IgD-negative memory B cell (primary cell): Measurements from ENCODE around the gene LRRC71. TPM values are rescaled to one million over a fixed set of nuclear protein-coding genes. Genes with fewer than 3 reads are reported as not detected.

Experiments
- H3K27ac Mint-ChIP-seq, 3 donors: one replicate each; pipeline ENCODE4 v1.8.0; 2020 to 2022; ENCODE audit warnings: mild to moderate bottlenecking in 3 of 3, mixed read lengths in 3 of 3, moderate library complexity in 1 of 3
- H3K27me3 Mint-ChIP-seq: one replicate; pipeline ENCODE4 v1.8.0; 2021; ENCODE audit warnings: mixed read lengths
- H3K36me3 Mint-ChIP-seq: one replicate; pipeline ENCODE4 v1.8.0; 2020; ENCODE audit warnings: mild to moderate bottlenecking, mixed read lengths
- H3K4me1 Mint-ChIP-seq, 3 donors: one replicate each; pipeline ENCODE4 v1.8.0; 2020 to 2022; ENCODE audit warnings: mixed read lengths in 3 of 3, mild to moderate bottlenecking in 1 of 3
- H3K4me3 Mint-ChIP-seq, 4 donors: one replicate each; pipeline ENCODE4 v1.8.0; 2020 to 2022; ENCODE audit warnings: mild to moderate bottlenecking in 4 of 4, mixed read lengths in 4 of 4, moderate library complexity in 3 of 4
- H3K9me3 Mint-ChIP-seq, 3 donors: one replicate each; pipeline ENCODE4 v1.8.0; 2020 to 2021; ENCODE audit warnings: mixed read lengths in 3 of 3, mild to moderate bottlenecking in 1 of 3
- polyA plus RNA-seq: library from polyadenylated mRNA; unstranded; fragments of 300-500 nt; fragmentation: Illumina TruSeq; gene quantifications from one replicate; pipeline ENCODE4 v1.2.3, GENCODE V29; 2021

LRRC71 gene
- polyA plus RNA-seq, 1 donor from 2014 or later = not detected

DNA sequence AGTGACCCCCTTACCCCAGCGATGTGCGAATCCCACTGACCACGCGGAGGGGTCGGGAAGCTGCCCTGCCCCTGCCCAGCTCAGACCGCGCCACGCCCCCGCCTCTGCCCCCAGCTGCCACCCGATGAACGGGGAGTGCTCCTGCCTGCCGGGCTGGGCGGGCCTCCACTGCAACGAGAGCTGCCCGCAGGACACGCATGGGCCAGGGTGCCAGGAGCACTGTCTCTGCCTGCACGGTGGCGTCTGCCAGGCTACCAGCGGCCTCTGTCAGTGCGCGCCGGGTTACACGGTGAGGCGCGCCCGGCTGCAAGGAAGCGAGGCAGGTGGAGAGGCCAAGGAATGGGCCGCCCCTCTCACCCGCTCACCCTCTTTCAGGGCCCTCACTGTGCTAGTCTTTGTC, 11.9 kb upstream of the LRRC71 start:
- Mint-ChIP-seq H3K27me3 (peaks cover 22% of the 10 kb centered on the region), H3K36me3 (no peaks in the 10 kb centered on the region), H3K9me3 (peaks cover 0 to 2% (median 0%) of the 10 kb centered on the region in 3 donors), H3K4me1 (peaks cover 2 to 3% (median 2%) of the 10 kb centered on the region in 3 donors), H3K27ac (no peak overlapping the region), H3K4me3 (no peak overlapping the region)

GRCh38 chr1:156908955-156909354, 11.5 kb upstream of the LRRC71 start:
- no peaks in the 10 kb centered on the region for H3K36me3 Mint-ChIP-seq
- H3K4me3 Mint-ChIP-seq = no peak overlapping the region
- H3K27ac Mint-ChIP-seq = no peak overlapping the region
- peaks cover 0 to 2% (median 0%) of the 10 kb centered on the region in 3 donors for H3K9me3 Mint-ChIP-seq
- H3K4me1 Mint-ChIP-seq = peaks cover 2 to 3% (median 2%) of the 10 kb centered on the region in 3 donors
- peaks cover 22% of the 10 kb centered on the region for H3K27me3 Mint-ChIP-seq

DNA sequence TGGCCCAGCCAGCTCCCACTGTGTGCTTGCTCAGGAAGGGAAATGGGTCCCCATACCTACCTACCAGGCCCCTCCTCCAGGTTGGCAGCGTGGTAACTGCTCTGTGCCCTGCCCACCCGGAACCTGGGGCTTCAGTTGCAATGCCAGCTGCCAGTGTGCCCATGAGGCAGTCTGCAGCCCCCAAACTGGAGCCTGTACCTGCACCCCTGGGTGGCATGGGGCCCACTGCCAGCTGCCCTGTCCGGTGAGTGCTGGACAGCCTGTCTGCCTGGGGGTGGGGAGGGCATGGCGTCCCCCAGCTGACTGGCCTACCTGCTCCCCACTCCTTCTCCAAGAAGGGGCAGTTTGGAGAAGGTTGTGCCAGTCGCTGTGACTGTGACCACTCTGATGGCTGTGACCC, 10.8 kb upstream of the LRRC71 start:
- peaks cover 22% of the 10 kb centered on the region for H3K27me3 Mint-ChIP-seq
- H3K36me3 Mint-ChIP-seq = peaks cover under 1% of the 10 kb centered on the region
- H3K9me3 Mint-ChIP-seq = peaks cover 0 to 2% (median 0%) of the 10 kb centered on the region in 3 donors
- H3K27ac Mint-ChIP-seq = no peak overlapping the region
- H3K4me1 Mint-ChIP-seq = peaks cover 2 to 3% (median 2%) of the 10 kb centered on the region in 3 donors
- no peak overlapping the region for H3K4me3 Mint-ChIP-seq

DNA sequence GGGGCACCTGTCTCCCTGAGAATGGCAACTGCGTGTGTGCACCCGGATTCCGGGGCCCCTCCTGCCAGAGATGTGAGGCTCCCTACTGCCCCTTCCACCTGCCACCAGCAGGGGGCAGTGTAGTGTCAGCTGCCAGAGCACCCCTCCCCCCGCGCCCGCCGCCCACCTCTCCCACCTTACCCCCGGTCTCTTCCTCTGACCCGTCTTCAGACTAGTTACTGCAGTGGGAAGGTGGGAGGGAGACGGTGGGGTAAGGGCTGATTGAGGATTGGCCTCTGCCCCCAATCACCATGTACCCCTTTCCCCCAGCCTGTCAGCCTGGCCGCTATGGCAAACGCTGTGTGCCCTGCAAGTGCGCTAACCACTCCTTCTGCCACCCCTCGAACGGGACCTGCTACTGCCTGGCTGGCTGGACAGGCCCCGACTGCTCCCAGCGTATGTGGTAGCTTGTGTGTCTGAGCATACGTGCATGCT, 10.1 kb upstream of the LRRC71 start:
- H3K36me3 Mint-ChIP-seq = peaks cover 2% of the 10 kb centered on the region
- H3K9me3 Mint-ChIP-seq = peaks cover 0 to 2% (median 0%) of the 10 kb centered on the region in 3 donors
- peaks cover 23% of the 10 kb centered on the region for H3K27me3 Mint-ChIP-seq
- H3K4me3 Mint-ChIP-seq = peak overlapping the region in 1 of 4 donors; percentile 41
- H3K27ac Mint-ChIP-seq = no peak overlapping the region
- H3K4me1 Mint-ChIP-seq = peaks cover 2 to 3% (median 2%) of the 10 kb centered on the region in 3 donors

DNA sequence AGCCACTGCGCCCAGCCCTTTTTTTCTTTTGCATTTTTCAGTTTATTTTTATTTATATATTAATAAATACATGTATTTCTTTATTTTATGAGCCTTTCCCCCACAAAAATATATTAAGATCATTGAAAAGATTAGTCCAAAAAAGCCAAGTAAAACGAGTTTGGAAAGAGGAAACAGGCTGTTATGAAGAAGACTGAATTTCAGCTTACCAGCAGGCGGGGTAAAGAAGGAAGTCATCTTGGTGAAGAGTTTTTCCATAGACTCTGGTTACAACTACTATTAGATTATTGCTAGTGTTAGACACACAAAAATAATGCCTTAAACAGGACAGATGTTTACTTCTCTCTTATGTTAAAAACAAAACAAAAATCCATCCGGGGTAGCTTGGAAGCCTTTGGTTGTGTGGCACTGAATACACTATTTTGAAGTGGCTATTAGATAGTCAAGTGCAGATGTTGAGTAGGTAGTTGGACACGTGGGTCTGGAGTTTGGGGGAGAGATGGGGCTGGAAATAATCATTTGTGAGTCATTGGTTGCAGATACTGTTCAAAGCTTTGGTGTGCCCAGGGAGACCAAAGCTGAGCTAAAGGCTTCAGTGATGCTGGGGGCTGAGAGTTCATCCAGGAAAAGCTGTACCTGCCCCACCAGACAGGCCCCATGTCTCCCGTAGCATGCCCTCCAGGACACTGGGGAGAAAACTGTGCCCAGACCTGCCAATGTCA, 8.7 kb upstream of the LRRC71 start:
- Mint-ChIP-seq H3K9me3 (peaks cover 0 to under 1% (median 0%) of the 10 kb centered on the region in 3 donors), H3K27ac (no peak overlapping the region), H3K27me3 (peaks cover 29% of the 10 kb centered on the region), H3K36me3 (peaks cover 2% of the 10 kb centered on the region), H3K4me3 (no peak overlapping the region), H3K4me1 (peaks cover 2 to 3% (median 2%) of the 10 kb centered on the region in 3 donors)

DNA sequence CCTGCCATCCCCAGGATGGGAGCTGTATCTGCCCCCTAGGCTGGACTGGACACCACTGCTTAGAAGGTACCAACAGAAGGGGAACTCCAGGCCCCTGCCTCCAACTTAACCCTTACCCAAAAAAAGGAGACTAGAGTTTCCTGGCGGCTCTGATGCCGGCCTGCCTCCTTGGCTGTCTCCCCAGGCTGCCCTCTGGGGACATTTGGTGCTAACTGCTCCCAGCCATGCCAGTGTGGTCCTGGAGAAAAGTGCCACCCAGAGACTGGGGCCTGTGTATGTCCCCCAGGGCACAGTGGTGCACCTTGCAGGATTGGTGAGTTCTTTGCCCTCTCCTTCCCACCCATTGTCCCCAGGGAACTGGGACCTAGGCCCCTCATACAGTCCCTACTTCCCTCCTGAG, 8.1 kb upstream of the LRRC71 start:
- H3K9me3 Mint-ChIP-seq = no peaks in the 10 kb centered on the region
- no peak overlapping the region for H3K4me3 Mint-ChIP-seq
- H3K36me3 Mint-ChIP-seq = peaks cover 2% of the 10 kb centered on the region
- H3K4me1 Mint-ChIP-seq = no peaks in the 10 kb centered on the region
- no peak overlapping the region for H3K27ac Mint-ChIP-seq
- H3K27me3 Mint-ChIP-seq = peaks cover 27% of the 10 kb centered on the region

DNA sequence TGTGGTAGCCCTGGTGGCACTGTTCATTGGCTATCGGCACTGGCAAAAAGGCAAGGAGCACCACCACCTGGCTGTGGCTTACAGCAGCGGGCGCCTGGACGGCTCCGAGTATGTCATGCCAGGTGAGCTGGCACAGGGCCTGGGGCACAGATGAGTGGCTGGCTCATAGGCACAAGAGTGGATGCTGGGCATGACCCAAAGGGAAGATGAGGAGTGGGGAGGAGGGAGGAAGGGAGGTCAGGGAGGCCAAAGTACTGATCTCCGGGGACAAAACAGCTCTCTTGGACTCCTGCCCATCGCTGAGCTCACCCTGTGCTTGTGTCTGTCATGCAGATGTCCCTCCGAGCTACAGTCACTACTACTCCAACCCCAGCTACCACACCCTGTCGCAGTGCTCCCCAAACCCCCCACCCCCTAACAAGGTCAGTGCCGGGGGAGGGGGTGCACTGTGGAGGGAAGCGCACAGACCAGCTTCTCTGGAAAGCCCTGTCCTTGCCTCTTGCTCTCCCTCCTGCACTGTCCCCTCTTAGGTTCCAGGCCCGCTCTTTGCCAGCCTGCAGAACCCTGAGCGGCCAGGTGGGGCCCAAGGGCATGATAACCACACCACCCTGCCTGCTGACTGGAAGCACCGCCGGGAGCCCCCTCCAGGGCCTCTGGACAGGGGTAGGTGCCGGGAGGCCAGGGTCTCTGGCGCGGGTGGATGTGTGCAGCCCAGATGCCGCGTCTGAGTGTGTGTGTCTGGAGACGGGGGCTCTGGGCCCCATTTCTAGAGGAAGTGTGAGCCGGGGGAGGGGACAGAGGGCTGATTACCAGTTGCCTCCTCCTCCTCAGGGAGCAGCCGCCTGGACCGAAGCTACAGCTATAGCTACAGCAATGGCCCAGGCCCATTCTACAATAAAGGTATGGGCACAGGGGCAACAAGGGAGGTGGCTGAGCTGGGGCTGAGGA, 7.3 kb upstream of the LRRC71 start:
- Mint-ChIP-seq H3K4me3 (no peak overlapping the region), H3K9me3 (peaks cover 0 to 2% (median 0%) of the 10 kb centered on the region in 3 donors), H3K4me1 (no peaks in the 10 kb centered on the region), H3K36me3 (peaks cover 2% of the 10 kb centered on the region), H3K27me3 (peaks cover 29% of the 10 kb centered on the region), H3K27ac (no peak overlapping the region)

DNA sequence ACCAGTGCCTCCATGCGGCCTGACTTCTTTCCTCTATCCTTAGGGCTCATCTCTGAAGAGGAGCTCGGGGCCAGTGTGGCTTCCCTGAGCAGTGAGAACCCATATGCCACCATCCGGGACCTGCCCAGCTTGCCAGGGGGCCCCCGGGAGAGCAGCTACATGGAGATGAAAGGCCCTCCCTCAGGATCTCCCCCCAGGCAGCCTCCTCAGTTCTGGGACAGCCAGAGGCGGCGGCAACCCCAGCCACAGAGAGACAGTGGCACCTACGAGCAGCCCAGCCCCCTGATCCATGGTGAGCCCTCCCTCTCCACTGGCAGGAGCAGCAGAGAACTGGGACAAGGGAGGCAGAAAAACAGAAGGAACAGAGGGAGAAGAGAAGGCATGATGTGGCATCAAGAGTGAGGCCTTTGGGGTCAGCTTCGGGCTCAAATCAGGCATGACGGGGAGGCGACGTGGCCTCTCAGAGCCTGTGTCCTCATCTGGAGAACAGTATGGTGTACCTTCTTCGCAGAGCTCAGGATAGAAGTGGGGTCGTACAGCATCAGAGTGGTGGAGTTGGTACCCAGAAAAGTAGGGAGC, 6.5 kb upstream of the LRRC71 start:
- peaks cover 2% of the 10 kb centered on the region for H3K36me3 Mint-ChIP-seq
- H3K27me3 Mint-ChIP-seq = peaks cover 33% of the 10 kb centered on the region
- H3K4me3 Mint-ChIP-seq = no peak overlapping the region
- H3K9me3 Mint-ChIP-seq = peaks cover 0 to 2% (median 0%) of the 10 kb centered on the region in 3 donors
- peak overlapping the region in 1 of 3 donors; percentile 53 for H3K27ac Mint-ChIP-seq
- no peaks in the 10 kb centered on the region for H3K4me1 Mint-ChIP-seq

GRCh38 chr1:156914440-156914856, 6.0 kb upstream of the LRRC71 start:
- H3K27me3 Mint-ChIP-seq = peaks cover 33% of the 10 kb centered on the region
- H3K27ac Mint-ChIP-seq = no peak overlapping the region
- no peak overlapping the region for H3K4me3 Mint-ChIP-seq
- no peaks in the 10 kb centered on the region for H3K4me1 Mint-ChIP-seq
- peaks cover 2% of the 10 kb centered on the region for H3K36me3 Mint-ChIP-seq
- H3K9me3 Mint-ChIP-seq = peaks cover 0 to 2% (median 0%) of the 10 kb centered on the region in 3 donors

GRCh38 chr1:156921053-156921529, 659 bp downstream of the LRRC71 start:
- Mint-ChIP-seq H3K27ac (no peak overlapping the region), H3K9me3 (peaks cover 0 to 5% (median 0%) of the 10 kb centered on the region in 3 donors), H3K27me3 (peaks cover 56% of the 10 kb centered on the region), H3K4me1 (peaks cover 3 to 9% (median 7%) of the 10 kb centered on the region in 3 donors), H3K36me3 (no peaks in the 10 kb centered on the region), H3K4me3 (no peak overlapping the region)

DNA sequence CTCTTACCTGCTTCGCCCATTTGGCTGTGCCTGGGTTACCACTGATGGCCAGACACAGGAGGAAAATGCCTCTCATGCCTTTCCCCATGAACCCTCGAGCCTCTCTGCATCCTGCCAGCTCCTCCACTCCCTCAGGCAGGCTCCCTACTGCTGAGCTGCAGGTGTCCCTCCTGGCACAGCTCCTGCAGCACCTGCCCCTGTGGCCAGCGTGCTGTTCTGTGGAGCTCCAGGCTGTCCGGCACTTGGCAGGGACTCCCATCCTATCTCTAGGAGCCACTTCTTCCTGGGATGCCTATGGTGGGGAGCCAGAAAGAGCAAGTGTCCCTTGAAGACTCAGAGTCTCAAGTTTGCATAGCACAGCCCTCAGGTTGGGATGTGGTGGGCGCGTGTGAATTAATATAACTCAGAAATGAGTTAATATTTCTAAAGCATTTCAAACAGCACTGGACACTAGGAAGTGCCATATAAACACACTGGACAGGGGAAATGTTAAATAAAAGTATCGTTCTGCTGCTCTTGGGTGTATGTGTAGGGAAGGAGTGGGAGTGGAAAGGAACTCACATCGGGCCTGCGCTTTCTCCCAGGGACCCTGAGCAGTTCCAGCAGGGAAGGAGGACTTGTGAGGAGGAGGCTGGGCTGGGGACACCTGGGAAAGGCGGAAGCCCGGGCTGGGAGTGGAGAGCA, 2.7 kb downstream of the LRRC71 start:
- peaks cover 65% of the 10 kb centered on the region for H3K27me3 Mint-ChIP-seq
- H3K4me3 Mint-ChIP-seq = peak overlapping the region in 2 of 4 donors; percentile 44 to 81
- H3K27ac Mint-ChIP-seq = no peak overlapping the region
- H3K36me3 Mint-ChIP-seq = no peaks in the 10 kb centered on the region
- H3K9me3 Mint-ChIP-seq = peaks cover 0 to 4% (median 0%) of the 10 kb centered on the region in 3 donors
- peaks cover 8 to 12% (median 8%) of the 10 kb centered on the region in 3 donors for H3K4me1 Mint-ChIP-seq

GRCh38 chr1:156923670-156924477, 3.4 kb downstream of the LRRC71 start:
- peaks cover 11 to 13% (median 12%) of the 10 kb centered on the region in 3 donors for H3K4me1 Mint-ChIP-seq
- peak overlapping the region in 1 of 4 donors; percentile 44 for H3K4me3 Mint-ChIP-seq
- no peak overlapping the region for H3K27ac Mint-ChIP-seq
- H3K27me3 Mint-ChIP-seq = peaks cover 66% of the 10 kb centered on the region
- H3K36me3 Mint-ChIP-seq = no peaks in the 10 kb centered on the region
- peaks cover 0 to 4% (median 0%) of the 10 kb centered on the region in 3 donors for H3K9me3 Mint-ChIP-seq

DNA sequence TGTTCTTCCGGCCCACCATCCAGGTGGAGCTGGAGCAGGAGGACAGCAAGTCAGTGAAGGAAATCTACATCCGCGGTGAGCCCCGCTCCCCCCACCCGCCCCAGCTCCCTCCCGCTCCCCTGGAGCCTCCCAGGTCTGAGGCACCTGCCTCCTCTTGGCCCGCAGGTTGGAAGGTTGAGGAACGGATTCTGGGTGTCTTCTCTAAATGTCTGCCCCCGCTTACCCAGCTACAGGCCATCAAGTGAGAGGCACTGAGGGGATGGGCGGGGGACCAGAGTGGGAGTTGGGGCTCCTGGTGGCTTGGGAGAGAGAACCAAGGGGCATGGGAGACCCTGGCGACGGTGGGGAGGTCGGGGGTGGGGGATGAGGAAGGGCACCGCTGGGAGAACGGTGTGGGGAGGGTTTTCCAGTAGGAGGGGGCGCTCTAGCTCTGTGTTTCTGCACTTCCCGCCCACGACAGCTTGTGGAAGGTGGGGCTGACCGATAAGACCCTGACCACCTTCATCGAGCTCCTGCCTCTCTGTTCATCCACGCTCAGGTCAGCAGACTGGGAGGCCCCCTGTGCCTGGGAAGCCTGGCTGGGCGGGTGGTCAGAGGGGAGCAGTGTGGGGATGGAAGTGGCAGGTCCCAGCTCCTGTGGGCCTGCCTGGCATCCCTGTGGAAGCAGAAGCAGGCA, 4.2 kb downstream of the LRRC71 start:
- Mint-ChIP-seq H3K4me3 (peak overlapping the region in 1 of 4 donors; percentile 63), H3K4me1 (peaks cover 11 to 13% (median 12%) of the 10 kb centered on the region in 3 donors), H3K27ac (no peak overlapping the region), H3K9me3 (peaks cover 0 to 4% (median 0%) of the 10 kb centered on the region in 3 donors), H3K36me3 (no peaks in the 10 kb centered on the region), H3K27me3 (peaks cover 72% of the 10 kb centered on the region)
